Panc1 (cell line): ENCODE measurements around the gene PAOX.

ENCODE experiments used
- POLR2AphosphoS5 ChIP-seq: IDR thresholded peaks from 2 replicates; pipeline ENCODE4 v1.6.1; 2012; ENCODE audit warnings: mild to moderate bottlenecking, low read depth, low read length, moderate library complexity
- SIN3A ChIP-seq: IDR thresholded peaks from 2 replicates; pipeline ENCODE4 v1.6.1; 2012; ENCODE audit warnings: low read depth, mild to moderate bottlenecking, low read length, moderate library complexity, borderline replicate concordance; ENCODE audit not compliant: insufficient read depth
- TCF7L2 ChIP-seq: IDR thresholded peaks from 2 replicates; pipeline ENCODE4 v1.6.1; 2011; ENCODE audit warnings: mild to moderate bottlenecking, low read depth, low read length, inconsistent platforms
- TF ChIP-seq, protein P1 (sequence below): fragments of 450-650 bp; IDR thresholded peaks from 2 replicates; pipeline ENCODE4 v1.5.1; 2017; ENCODE audit warnings: mild to moderate bottlenecking
- TF ChIP-seq, protein P2 (sequence below), 2 experiments: IDR thresholded peaks; 2 replicates each; pipeline ENCODE4 v1.6.1; 2011 to 2012; ENCODE audit warnings: low read depth in 2 of 2, control low read depth in 1 of 2, low read length in 1 of 2, mild to moderate bottlenecking in 1 of 2, moderate library complexity in 1 of 2; ENCODE audit not compliant: insufficient read depth in 1 of 2

DNA sequence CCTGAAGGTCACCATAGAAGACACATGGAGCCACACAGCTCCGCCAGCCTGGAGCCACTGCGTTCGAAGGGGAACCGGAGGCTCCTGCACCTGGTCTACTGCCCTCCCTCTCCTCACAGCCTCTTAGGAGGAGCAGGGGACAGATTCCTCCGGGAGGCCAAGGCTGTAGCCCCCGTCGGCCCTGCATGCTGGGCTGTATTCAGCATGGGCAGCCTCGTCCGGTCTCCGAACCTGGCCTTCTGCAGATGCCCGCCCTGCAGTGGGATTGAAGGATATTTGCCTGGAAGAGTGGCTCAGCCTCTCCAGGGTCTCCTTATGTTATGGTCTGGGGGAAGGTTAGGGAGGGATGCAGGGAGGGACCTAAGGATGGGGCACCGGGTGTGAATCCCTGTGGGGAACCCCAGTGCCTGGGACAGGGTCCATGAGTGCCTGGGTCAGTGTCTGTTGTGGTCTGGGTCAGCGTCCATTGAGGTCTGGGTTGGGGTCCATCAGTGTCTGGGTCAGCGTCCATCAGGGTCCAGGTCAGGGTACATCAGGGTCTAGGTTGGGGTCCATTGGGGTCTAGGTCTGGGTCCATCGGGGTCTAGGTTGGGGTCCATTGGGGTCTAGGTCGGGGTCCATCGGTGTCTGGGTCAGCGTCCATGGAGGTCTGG is 61.7 kb downstream of the PAOX start:
- TF ChIP-seq, protein P1, sequence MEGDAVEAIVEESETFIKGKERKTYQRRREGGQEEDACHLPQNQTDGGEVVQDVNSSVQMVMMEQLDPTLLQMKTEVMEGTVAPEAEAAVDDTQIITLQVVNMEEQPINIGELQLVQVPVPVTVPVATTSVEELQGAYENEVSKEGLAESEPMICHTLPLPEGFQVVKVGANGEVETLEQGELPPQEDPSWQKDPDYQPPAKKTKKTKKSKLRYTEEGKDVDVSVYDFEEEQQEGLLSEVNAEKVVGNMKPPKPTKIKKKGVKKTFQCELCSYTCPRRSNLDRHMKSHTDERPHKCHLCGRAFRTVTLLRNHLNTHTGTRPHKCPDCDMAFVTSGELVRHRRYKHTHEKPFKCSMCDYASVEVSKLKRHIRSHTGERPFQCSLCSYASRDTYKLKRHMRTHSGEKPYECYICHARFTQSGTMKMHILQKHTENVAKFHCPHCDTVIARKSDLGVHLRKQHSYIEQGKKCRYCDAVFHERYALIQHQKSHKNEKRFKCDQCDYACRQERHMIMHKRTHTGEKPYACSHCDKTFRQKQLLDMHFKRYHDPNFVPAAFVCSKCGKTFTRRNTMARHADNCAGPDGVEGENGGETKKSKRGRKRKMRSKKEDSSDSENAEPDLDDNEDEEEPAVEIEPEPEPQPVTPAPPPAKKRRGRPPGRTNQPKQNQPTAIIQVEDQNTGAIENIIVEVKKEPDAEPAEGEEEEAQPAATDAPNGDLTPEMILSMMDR = no peak
- TF ChIP-seq POLR2AphosphoS5 (no peak), TCF7L2 (no peak), SIN3A (no peak)
- TF ChIP-seq, protein P2, sequence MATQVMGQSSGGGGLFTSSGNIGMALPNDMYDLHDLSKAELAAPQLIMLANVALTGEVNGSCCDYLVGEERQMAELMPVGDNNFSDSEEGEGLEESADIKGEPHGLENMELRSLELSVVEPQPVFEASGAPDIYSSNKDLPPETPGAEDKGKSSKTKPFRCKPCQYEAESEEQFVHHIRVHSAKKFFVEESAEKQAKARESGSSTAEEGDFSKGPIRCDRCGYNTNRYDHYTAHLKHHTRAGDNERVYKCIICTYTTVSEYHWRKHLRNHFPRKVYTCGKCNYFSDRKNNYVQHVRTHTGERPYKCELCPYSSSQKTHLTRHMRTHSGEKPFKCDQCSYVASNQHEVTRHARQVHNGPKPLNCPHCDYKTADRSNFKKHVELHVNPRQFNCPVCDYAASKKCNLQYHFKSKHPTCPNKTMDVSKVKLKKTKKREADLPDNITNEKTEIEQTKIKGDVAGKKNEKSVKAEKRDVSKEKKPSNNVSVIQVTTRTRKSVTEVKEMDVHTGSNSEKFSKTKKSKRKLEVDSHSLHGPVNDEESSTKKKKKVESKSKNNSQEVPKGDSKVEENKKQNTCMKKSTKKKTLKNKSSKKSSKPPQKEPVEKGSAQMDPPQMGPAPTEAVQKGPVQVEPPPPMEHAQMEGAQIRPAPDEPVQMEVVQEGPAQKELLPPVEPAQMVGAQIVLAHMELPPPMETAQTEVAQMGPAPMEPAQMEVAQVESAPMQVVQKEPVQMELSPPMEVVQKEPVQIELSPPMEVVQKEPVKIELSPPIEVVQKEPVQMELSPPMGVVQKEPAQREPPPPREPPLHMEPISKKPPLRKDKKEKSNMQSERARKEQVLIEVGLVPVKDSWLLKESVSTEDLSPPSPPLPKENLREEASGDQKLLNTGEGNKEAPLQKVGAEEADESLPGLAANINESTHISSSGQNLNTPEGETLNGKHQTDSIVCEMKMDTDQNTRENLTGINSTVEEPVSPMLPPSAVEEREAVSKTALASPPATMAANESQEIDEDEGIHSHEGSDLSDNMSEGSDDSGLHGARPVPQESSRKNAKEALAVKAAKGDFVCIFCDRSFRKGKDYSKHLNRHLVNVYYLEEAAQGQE (IDR thresholded peaks at IDR 0.05; ENCODE audit: insufficient read depth in 1 of 2, low read depth in 2 of 2, low read length in 1 of 2) = no peak
